OCI-LY7 (cell line): ENCODE results near the gene ALG14. TPM values are rescaled to one million over a fixed set of nuclear protein-coding genes. Genes with fewer than 3 reads are reported as not detected.

ENCODE experiments used
- BruUV-seq: library from RNA; stranded (reverse); fragments of 400-500 nt; replicated peaks from 2 replicates; lab custom pipeline; 2021; lab: Mats Ljungman, UMichigan
- CTCF ChIA-PET: fragments of 300-600 bp; sonication (Branson Sonifier 250); formaldehyde crosslinking; loops from one replicate; lab custom pipeline; 2022; ENCODE audit warnings: antibody characterized with exemption; ENCODE audit not compliant: unreplicated experiment; lab: Charles Lee
- POLR2A ChIA-PET: fragments of 300-600 bp; sonication (Branson Sonifier 250); formaldehyde crosslinking; loops from one replicate; lab custom pipeline; 2022; ENCODE audit warnings: antibody characterized with exemption; lab: Charles Lee
- DNase-seq: peaks from one replicate; pipeline ENCODE4 v3.0.0-alpha.2; 2015; ENCODE audit warnings: low spot score
- H2AFZ ChIP-seq: fragments of 200-600 bp; sonication (generic), shearing (Covaris generic); 2 replicates; pipeline ENCODE4 v1.6.1; 2014; ENCODE audit warnings: mild to moderate bottlenecking, antibody characterized with exemption, low read length, moderate library complexity
- H3K27ac ChIP-seq: fragments of 200-600 bp; sonication (generic); 2 replicates; pipeline ENCODE4 v1.5.1; 2014; ENCODE audit warnings: mixed run types, low read depth, mild to moderate bottlenecking, moderate library complexity, low read length, inconsistent platforms; ENCODE audit not compliant: poor library complexity, severe bottlenecking
- H3K36me3 ChIP-seq: fragments of 200-600 bp; sonication (generic); 2 replicates; pipeline ENCODE4 v1.6.1; 2014; ENCODE audit warnings: mild to moderate bottlenecking, antibody characterized with exemption, low read length, moderate library complexity, mixed read lengths; ENCODE audit not compliant: insufficient read depth
- H3K4me1 ChIP-seq: fragments of 200-600 bp; sonication (generic); 2 replicates; pipeline ENCODE4 v1.5.1; 2014; ENCODE audit warnings: mild to moderate bottlenecking, low read length; ENCODE audit not compliant: insufficient read depth, poor library complexity, severe bottlenecking
- H3K4me2 ChIP-seq: fragments of 200-600 bp; sonication (generic); 2 replicates; pipeline ENCODE4 v1.6.1; 2014; ENCODE audit warnings: mild to moderate bottlenecking, low read length
- H3K4me3 ChIP-seq: fragments of 200-600 bp; sonication (generic); 2 replicates; pipeline ENCODE4 v1.5.1; 2014; ENCODE audit warnings: mild to moderate bottlenecking, low read depth, low read length; ENCODE audit not compliant: poor library complexity, severe bottlenecking
- H3K79me2 ChIP-seq: fragments of 200-600 bp; sonication (generic); 2 replicates; pipeline ENCODE4 v1.6.1; 2016; ENCODE audit warnings: low read depth, mild to moderate bottlenecking, low read length, moderate library complexity, mixed read lengths; ENCODE audit not compliant: insufficient read depth
- H3K9me2 ChIP-seq: fragments of 200-600 bp; sonication (generic); 2 replicates; pipeline ENCODE4 v1.6.1; 2016; ENCODE audit warnings: mild to moderate bottlenecking, low read length, mixed read lengths; ENCODE audit not compliant: insufficient read depth
- H3K9me3 ChIP-seq: fragments of 200-600 bp; sonication (generic); 2 replicates; pipeline ENCODE4 v1.6.1; 2014; ENCODE audit warnings: mild to moderate bottlenecking, mixed run types, low read length, mixed read lengths
- H4K20me1 ChIP-seq: fragments of 200-600 bp; sonication (generic); 2 replicates; pipeline ENCODE4 v1.6.1; 2014; ENCODE audit warnings: mild to moderate bottlenecking, antibody characterized with exemption, low read length, moderate library complexity, mixed read lengths; ENCODE audit not compliant: insufficient read depth
- EZH2phosphoT487 ChIP-seq: fragments of 200-600 bp; sonication (generic); IDR thresholded peaks from 2 replicates; pipeline ENCODE4 v1.6.1; 2018; ENCODE audit warnings: low read depth, borderline replicate concordance, mild to moderate bottlenecking, mixed run types, antibody characterized with exemption, low read length, moderate library complexity, mixed read lengths
- intact Hi-C: fragments of 100-400 bp; cut with micrococcal nuclease; formaldehyde crosslinking; loops from one replicate; pipeline ENCODE4 v1.10.0; 2022; ENCODE audit not compliant: unreplicated experiment
- total RNA-seq, 2 experiments: library from RNA; depleted of rRNA in 1 of 2; stranded (reverse); fragments of >200 nt in 1 of 2; shearing (Covaris generic) in 1 of 2; gene quantifications; 2 replicates each; pipeline ENCODE4 v1.2.3, GENCODE V29; 2014 to 2022
- TF ChIP-seq, protein P1 (sequence below): fragments of 200-600 bp; sonication (generic); conservative IDR thresholded peaks from 2 replicates; pipeline ENCODE4 v1.5.1; 2014; ENCODE audit warnings: mild to moderate bottlenecking, antibody characterized with exemption, low read length, moderate library complexity, mixed read lengths

The ALG14 gene
- total RNA-seq, 2 experiments from 2014 or later, result 1.6 to 8.3 TPM

GRCh38 chr1:95007687-95008086, 65.1 kb downstream of the ALG14 start:
- H3K9me3 ChIP-seq, result no peaks in the 10 kb centered on the region
- no peak overlapping the region for H3K4me2 ChIP-seq
- ChIA-PET POLR2A (no interaction called here), CTCF (no interaction called here)
- no peak overlapping the region for H3K4me3 ChIP-seq
- H3K36me3 ChIP-seq, result no peaks in the 10 kb centered on the region
- no peaks in the 10 kb centered on the region for H3K79me2 ChIP-seq
- no peaks in the 10 kb centered on the region for H4K20me1 ChIP-seq
- H3K9me2 ChIP-seq, result no peaks in the 10 kb centered on the region
- intact Hi-C loops, result no loop called here
- BruUV-seq, result no TSS peak
- TF ChIP-seq EZH2phosphoT487, result no peak
- TF ChIP-seq, protein P1, sequence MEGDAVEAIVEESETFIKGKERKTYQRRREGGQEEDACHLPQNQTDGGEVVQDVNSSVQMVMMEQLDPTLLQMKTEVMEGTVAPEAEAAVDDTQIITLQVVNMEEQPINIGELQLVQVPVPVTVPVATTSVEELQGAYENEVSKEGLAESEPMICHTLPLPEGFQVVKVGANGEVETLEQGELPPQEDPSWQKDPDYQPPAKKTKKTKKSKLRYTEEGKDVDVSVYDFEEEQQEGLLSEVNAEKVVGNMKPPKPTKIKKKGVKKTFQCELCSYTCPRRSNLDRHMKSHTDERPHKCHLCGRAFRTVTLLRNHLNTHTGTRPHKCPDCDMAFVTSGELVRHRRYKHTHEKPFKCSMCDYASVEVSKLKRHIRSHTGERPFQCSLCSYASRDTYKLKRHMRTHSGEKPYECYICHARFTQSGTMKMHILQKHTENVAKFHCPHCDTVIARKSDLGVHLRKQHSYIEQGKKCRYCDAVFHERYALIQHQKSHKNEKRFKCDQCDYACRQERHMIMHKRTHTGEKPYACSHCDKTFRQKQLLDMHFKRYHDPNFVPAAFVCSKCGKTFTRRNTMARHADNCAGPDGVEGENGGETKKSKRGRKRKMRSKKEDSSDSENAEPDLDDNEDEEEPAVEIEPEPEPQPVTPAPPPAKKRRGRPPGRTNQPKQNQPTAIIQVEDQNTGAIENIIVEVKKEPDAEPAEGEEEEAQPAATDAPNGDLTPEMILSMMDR, result no peak
- no peak for DNase-seq
- no peaks in the 10 kb centered on the region for H3K4me1 ChIP-seq
- no peak overlapping the region for H2AFZ ChIP-seq
- no peak overlapping the region for H3K27ac ChIP-seq

- Histone ChIP-seq H3K9me3 (no peaks in the 10 kb centered on the region), H3K4me1 (no peaks in the 10 kb centered on the region), H3K4me2 (no peak overlapping the region), H3K4me3 (no peak overlapping the region), H3K36me3 (no peaks in the 10 kb centered on the region), H3K79me2 (no peaks in the 10 kb centered on the region), H3K9me2 (no peaks in the 10 kb centered on the region), H4K20me1 (no peaks in the 10 kb centered on the region), H2AFZ (no peak overlapping the region), H3K27ac (no peak overlapping the region)
- no TSS peak for BruUV-seq
- ChIA-PET CTCF (no interaction called here), POLR2A (no interaction called here)
- TF ChIP-seq, protein P1, result no peak
- TF ChIP-seq EZH2phosphoT487, result no peak
- no peak for DNase-seq
- intact Hi-C loops, result no loop called here
Observed at GRCh38 chr1:95006681-95007080, 66.1 kb downstream of the ALG14 start.

GRCh38 chr1:95005584-95005983, 67.2 kb downstream of the ALG14 start:
- BruUV-seq, result no TSS peak
- H4K20me1 ChIP-seq, result no peaks in the 10 kb centered on the region
- ChIA-PET POLR2A (no interaction called here), CTCF (no interaction called here)
- DNase-seq, result no peak
- TF ChIP-seq, protein P1, result no peak
- no peak for TF ChIP-seq EZH2phosphoT487
- no peak overlapping the region for H3K4me3 ChIP-seq
- no peak overlapping the region for H3K27ac ChIP-seq
- H3K9me3 ChIP-seq, result no peaks in the 10 kb centered on the region
- no peaks in the 10 kb centered on the region for H3K79me2 ChIP-seq
- no peaks in the 10 kb centered on the region for H3K4me1 ChIP-seq
- intact Hi-C loops, result no loop called here
- H3K4me2 ChIP-seq, result no peak overlapping the region
- no peaks in the 10 kb centered on the region for H3K9me2 ChIP-seq
- H3K36me3 ChIP-seq, result no peaks in the 10 kb centered on the region
- H2AFZ ChIP-seq, result no peak overlapping the region
